Esophagus squamous epithelium (tissue), 5 donors: ENCODE results near the gene CXXC1. TPM values are rescaled to one million over a fixed set of nuclear protein-coding genes. Genes with fewer than 3 reads are reported as not detected.

Experiments
- DNase-seq: peaks from one replicate; lab custom pipeline; 2025; lab: John Stamatoyannopoulos, UW
- H3K27ac ChIP-seq, 4 donors: fragments of 200-600 bp; sonication (generic); one replicate each; pipeline ENCODE4 v1.5.1; 2016 to 2019; ENCODE audit warnings: mild to moderate bottlenecking in 1 of 4
- H3K27me3 ChIP-seq, 4 donors: fragments of 200-600 bp; sonication (generic); 1 replicate in 3 of 4; 2 replicates in 1 of 4; pipeline versions ENCODE4 v1.5.1 to v1.6.0; 2017 to 2021; ENCODE audit warnings: antibody characterized with exemption in 1 of 4
- H3K36me3 ChIP-seq, 3 donors: fragments of 200-600 bp; sonication (generic); one replicate each; pipeline ENCODE4 v1.5.1; 2016 to 2019
- H3K4me1 ChIP-seq, 3 donors: fragments of 200-600 bp; sonication (generic); one replicate each; pipeline ENCODE4 v1.5.1; 2017 to 2019
- H3K4me3 ChIP-seq, 4 donors: fragments of 200-600 bp; sonication (generic); 1 replicate in 3 of 4; 2 replicates in 1 of 4; pipeline ENCODE4 v1.5.1; 2016 to 2019; ENCODE audit warnings: mild to moderate bottlenecking in 2 of 4, moderate library complexity in 1 of 4
- H3K9me3 ChIP-seq, 3 donors: fragments of 200-600 bp; sonication (generic); one replicate each; pipeline ENCODE4 v1.5.1; 2016 to 2019
- CTCF ChIP-seq, 6 experiments: fragments of 450-650 bp in 4 of 6; fragments of 200-600 bp in 2 of 6; sonication (generic) in 2 of 6; IDR thresholded peaks; one replicate each; pipeline ENCODE4 v1.5.1; 2016 to 2019; ENCODE audit warnings: antibody characterized with exemption in 6 of 6, mild to moderate bottlenecking in 4 of 6, moderate library complexity in 4 of 6
- POLR2A ChIP-seq, 4 donors: fragments of 450-650 bp; IDR thresholded peaks; one replicate each; pipeline ENCODE4 v1.6.1; 2017; ENCODE audit warnings: antibody characterized with exemption in 4 of 4, mild to moderate bottlenecking in 4 of 4, moderate library complexity in 3 of 4
- WGBS, 2 donors: methylation state at CpG; one replicate each; pipeline ENCODE4 v1.1.5; 2018; 5-methylcytosine and 5-hydroxymethylcytosine counted together
- intact Hi-C: fragments of 100-400 bp; cut with DNase I; formaldehyde crosslinking; loops from one replicate; pipeline ENCODE4 v1.15.0; 2022
- total RNA-seq, 4 donors: library from RNA; depleted of rRNA; stranded (reverse); fragments of >200 nt; gene quantifications; one replicate each; pipeline ENCODE4 v1.1.0, GENCODE V29; 2016
- donor health status: DM: yes; HTN: yes; CAD: no.

CXXC1 gene
- total RNA-seq, 4 donors from 2014 or later, result 42.0 to 58.9 (median 53.9) TPM

- 89 to 92% methylated on average over 13 to 18 of the region's 29 CpGs for WGBS, 2 donors
Observed at GRCh38 chr18:50283469-50284209, 3.9 kb downstream of the CXXC1 start.

GRCh38 chr18:50282521-50283335 lies 4.8 kb downstream of the CXXC1 start:
- DNase-seq, result no peak
- TF ChIP-seq POLR2A (IDR thresholded peaks at IDR 0.05), result no peak
- no peak for TF ChIP-seq CTCF (IDR thresholded peaks at IDR 0.05)
- 89 to 90% methylated on average over 33 to 35 of the region's 42 CpGs for WGBS, 2 donors
- peak overlapping the region in 1 of 4 donors; percentile 99 for H3K4me3 ChIP-seq
- intact Hi-C loops, result no loop called here
- H3K36me3 ChIP-seq, result peaks cover 0 to 60% (median 17%) of the 10 kb centered on the region in 3 donors
- H3K27me3 ChIP-seq, result no peaks in the 10 kb centered on the region
- no peaks in the 10 kb centered on the region for H3K9me3 ChIP-seq
- H3K27ac ChIP-seq, result peak overlapping the region in 2 of 4 donors; percentile 94 to 99
- peaks cover 31 to 80% (median 35%) of the 10 kb centered on the region in 3 donors for H3K4me1 ChIP-seq

More at GRCh38 chr18:50283469-50284209, 3.9 kb downstream of the CXXC1 start:
- Histone ChIP-seq H3K27me3 (no peaks in the 10 kb centered on the region), H3K4me1 (peaks cover 28 to 75% (median 35%) of the 10 kb centered on the region in 3 donors), H3K27ac (peak overlapping the region; percentile 56 to 69 (median 59)), H3K9me3 (no peaks in the 10 kb centered on the region), H3K4me3 (no peak overlapping the region), H3K36me3 (peaks cover 0 to 54% (median 17%) of the 10 kb centered on the region in 3 donors)
- intact Hi-C loops, result no loop called here
- DNase-seq, result no peak
- no peak for TF ChIP-seq CTCF (IDR thresholded peaks at IDR 0.05)
- TF ChIP-seq POLR2A (IDR thresholded peaks at IDR 0.05), result no peak

GRCh38 chr18:50281972-50282520 lies 5.4 kb downstream of the CXXC1 start:
- Histone ChIP-seq H3K27ac (peak overlapping the region; percentile 94 to 99 (median 98)), H3K27me3 (no peaks in the 10 kb centered on the region), H3K36me3 (peaks cover under 1 to 67% (median 17%) of the 10 kb centered on the region in 3 donors), H3K4me3 (peak overlapping the region; percentile 60 to 99 (median 82)), H3K9me3 (no peaks in the 10 kb centered on the region), H3K4me1 (peaks cover 31 to 82% (median 34%) of the 10 kb centered on the region in 3 donors)
- 61 to 94% methylated on average over 6 to 10 of the region's 35 CpGs for WGBS, 2 donors
- TF ChIP-seq POLR2A (IDR thresholded peaks at IDR 0.05) (no peak), CTCF (IDR thresholded peaks at IDR 0.05) (no peak)
- no peak for DNase-seq
- intact Hi-C loops, result no loop called here

GRCh38 chr18:50281295-50281971 lies 6.1 kb downstream of the CXXC1 start, which contains the start of gene MBD1:
Gene MBD1, minus strand, starts transcription at chr18:50281523. Its CDS starts 1,531 bp downstream, at chr18:50279992.
- WGBS, 2 donors, result 0% methylated on average over 17 to 18 of the region's 63 CpGs
- DNase-seq, result peak; percentile 98
- intact Hi-C loops, result no loop called here
- Histone ChIP-seq H3K9me3 (no peaks in the 10 kb centered on the region), H3K4me3 (peak within 1 kb of the TSS; percentile 60 to 99 (median 82)), H3K27me3 (no peaks in the 10 kb centered on the region), H3K4me1 (peaks cover 28 to 75% (median 29%) of the 10 kb centered on the region in 3 donors), H3K36me3 (peaks cover 6 to 73% (median 23%) of the 10 kb centered on the region in 3 donors), H3K27ac (peak within 1 kb of the TSS; percentile 94 to 99 (median 98))
- TF ChIP-seq CTCF (IDR thresholded peaks at IDR 0.05) (peak in 5 of 6 experiments; percentile 24 to 52 (median 35)), POLR2A (IDR thresholded peaks at IDR 0.05) (peak in 3 of 4 donors; percentile 63 to 93 (median 79))
